ENCODE results near the gene WDR76. TPM values are rescaled to one million over a fixed set of nuclear protein-coding genes. Genes with fewer than 3 reads are reported as not detected.
"Not testable (repeated sequence)": the region's sequence is repeated elsewhere in the genome, so short reads cannot be mapped to it uniquely, and the experiment has no call there.

The WDR76 gene
- total RNA-seq, 2 experiments from 2014 or later = 126 to 170 TPM

- H3K4me2 ChIP-seq (ENCODE audit: low read length) = no peak overlapping the region
- peaks cover 98% of the 10 kb centered on the region for H3K36me3 ChIP-seq (ENCODE audit: insufficient read depth, low read length)
- H4K20me1 ChIP-seq (ENCODE audit: insufficient read depth, low read length) = peaks cover 12% of the 10 kb centered on the region; the same call in 1 of the 2 replicates
- no peaks in the 10 kb centered on the region for H3K9me3 ChIP-seq (ENCODE audit: low read length)
- BruUV-seq (replicated peaks) = no TSS peak
- no peak for DNase-seq (ENCODE audit: low spot score)
- H3K27ac ChIP-seq (ENCODE audit: low read depth, low read length, poor library complexity, severe bottlenecking) = no peak overlapping the region
- POLR2A ChIA-PET = no interaction called here
- peaks cover 21% of the 10 kb centered on the region; the same call in 1 of the 2 replicates for H3K79me2 ChIP-seq (ENCODE audit: insufficient read depth, low read depth, low read length)
- TF ChIP-seq CTCF (conservative IDR thresholded peaks at IDR 0.05; ENCODE audit: low read length) (no peak), EZH2phosphoT487 (IDR thresholded peaks at IDR 0.05; ENCODE audit: borderline replicate concordance, low read depth, low read length) (no peak)
- H3K9me2 ChIP-seq (ENCODE audit: insufficient read depth, low read length) = no peaks in the 10 kb centered on the region
- H2AFZ ChIP-seq (ENCODE audit: low read length) = no peak overlapping the region
- intact Hi-C loops (cut with micrococcal nuclease; ENCODE audit: unreplicated experiment) = no loop called here
- no peaks in the 10 kb centered on the region for H3K4me1 ChIP-seq (ENCODE audit: insufficient read depth, low read length, poor library complexity, severe bottlenecking)
- no peak overlapping the region for H3K4me3 ChIP-seq (ENCODE audit: low read depth, low read length, poor library complexity, severe bottlenecking)
- CTCF ChIA-PET (ENCODE audit: unreplicated experiment) = no interaction called here
These were observed 28.0 kb downstream of the WDR76 start for GRCh38 chr15:43854801-43855200.

GRCh38 chr15:43859546-43859945 lies 32.7 kb downstream of the WDR76 start:
- intact Hi-C loops (cut with micrococcal nuclease; ENCODE audit: unreplicated experiment) = no loop called here
- Histone ChIP-seq H3K9me3 (ENCODE audit: low read length) (no peaks in the 10 kb centered on the region), H3K9me2 (ENCODE audit: insufficient read depth, low read length) (no peaks in the 10 kb centered on the region), H2AFZ (ENCODE audit: low read length) (no peak overlapping the region), H3K79me2 (ENCODE audit: insufficient read depth, low read depth, low read length) (peaks cover 41% of the 10 kb centered on the region; the same call in 1 of the 2 replicates), H3K4me3 (ENCODE audit: low read depth, low read length, poor library complexity, severe bottlenecking) (no peak overlapping the region), H4K20me1 (ENCODE audit: insufficient read depth, low read length) (0 out of 2 replicates have a peak, but pooled peaks cover 12% of the 10 kb centered on the region), H3K36me3 (ENCODE audit: insufficient read depth, low read length) (peaks cover 100% of the 10 kb centered on the region), H3K27ac (ENCODE audit: low read depth, low read length, poor library complexity, severe bottlenecking) (no peak overlapping the region), H3K4me1 (ENCODE audit: insufficient read depth, low read length, poor library complexity, severe bottlenecking) (no peaks in the 10 kb centered on the region), H3K4me2 (ENCODE audit: low read length) (no peak overlapping the region)
- TF ChIP-seq EZH2phosphoT487 (IDR thresholded peaks at IDR 0.05; ENCODE audit: borderline replicate concordance, low read depth, low read length) (no peak), CTCF (conservative IDR thresholded peaks at IDR 0.05; ENCODE audit: low read length) (no peak)
- ChIA-PET CTCF (ENCODE audit: unreplicated experiment) (no interaction called here), POLR2A (interaction anchor here (1.0 kb wide), 1 partner anchor 9 kb away, joined by 3 read pairs; no protein-coding TSS in a partner anchor)
- no TSS peak for BruUV-seq (replicated peaks)
- no peak for DNase-seq (ENCODE audit: low spot score)

- H3K79me2 ChIP-seq (ENCODE audit: insufficient read depth, low read depth, low read length) = peaks cover 16% of the 10 kb centered on the region; the same call in 1 of the 2 replicates
- peaks cover 92% of the 10 kb centered on the region for H3K36me3 ChIP-seq (ENCODE audit: insufficient read depth, low read length)
- DNase-seq (ENCODE audit: low spot score); CTCF ChIA-PET (ENCODE audit: unreplicated experiment); POLR2A ChIA-PET; H3K9me3 ChIP-seq (ENCODE audit: low read length); H4K20me1 ChIP-seq (ENCODE audit: insufficient read depth, low read length); H3K4me2 ChIP-seq (ENCODE audit: low read length); H3K4me3 ChIP-seq (ENCODE audit: low read depth, low read length, poor library complexity, severe bottlenecking); BruUV-seq (replicated peaks); H3K9me2 ChIP-seq (ENCODE audit: insufficient read depth, low read length); H3K4me1 ChIP-seq (ENCODE audit: insufficient read depth, low read length, poor library complexity, severe bottlenecking); H2AFZ ChIP-seq (ENCODE audit: low read length); H3K27ac ChIP-seq (ENCODE audit: low read depth, low read length, poor library complexity, severe bottlenecking); intact Hi-C loops (cut with micrococcal nuclease; ENCODE audit: unreplicated experiment): not testable (repeated sequence)
These were observed 39.8 kb downstream of the WDR76 start for GRCh38 chr15:43866636-43867035.

All from OCI-LY7 (cell line).